Stimulated activated CD4-positive, alpha-beta T cell treated with anti-CD3 and anti-CD28 coated beads, Interleukin-4, amount 100 ng/mL, for 4 hours (primary cell): ENCODE results near the gene GALM.

ENCODE experiments used
- DNase-seq, 2 experiments: peaks; one replicate each; pipeline ENCODE4 v3.0.0-alpha.2; 2020

Gene GALM

GRCh38 chr2:38778687-38779082 lies 112.8 kb downstream of the GALM start:
- no peak for DNase-seq

GRCh38 chr2:38783586-38783985 lies 117.7 kb downstream of the GALM start:
- DNase-seq, result no peak
